ENCODE data around the gene DISP2.

DISP2 gene

GRCh38 chr15:40345225-40345866 lies 12.7 kb upstream of the DISP2 start:
- no peak for DNase-seq

DNA sequence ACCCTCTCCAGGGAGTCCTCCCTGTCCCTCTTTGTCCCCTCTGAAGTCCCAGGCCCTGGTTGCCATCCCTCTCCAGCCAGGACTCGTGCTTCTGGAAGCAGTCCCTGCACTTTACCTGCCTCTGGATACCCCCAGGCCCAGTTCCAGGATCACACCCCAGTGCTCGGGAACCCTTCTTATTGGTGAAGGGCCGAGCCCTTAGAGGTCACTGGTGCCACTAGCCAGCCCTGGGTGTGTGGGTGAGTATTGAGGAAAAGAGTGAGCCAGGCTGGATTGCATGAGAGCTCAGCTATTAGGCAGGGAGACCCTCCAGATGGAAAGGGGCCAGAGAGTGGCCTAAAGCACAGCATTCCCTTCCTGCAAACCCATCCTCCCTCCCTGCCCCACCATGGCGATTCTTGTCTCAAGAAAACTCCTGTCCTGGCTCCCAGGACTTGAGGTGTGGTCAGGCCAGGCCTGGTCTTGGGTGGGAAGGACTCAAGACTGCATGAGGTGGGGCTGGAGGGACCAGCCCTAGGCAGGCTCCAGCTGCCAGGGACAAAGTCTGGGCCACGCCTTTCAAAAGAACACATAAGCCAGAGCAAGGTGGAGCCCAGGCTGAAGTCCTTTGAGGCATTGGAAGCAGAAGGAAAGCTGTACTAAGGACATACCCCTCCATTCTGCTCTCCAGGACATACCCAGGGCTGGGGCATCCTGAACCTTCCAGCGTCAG lies 12.0 kb upstream of the DISP2 start:
- no peak for DNase-seq

DNA sequence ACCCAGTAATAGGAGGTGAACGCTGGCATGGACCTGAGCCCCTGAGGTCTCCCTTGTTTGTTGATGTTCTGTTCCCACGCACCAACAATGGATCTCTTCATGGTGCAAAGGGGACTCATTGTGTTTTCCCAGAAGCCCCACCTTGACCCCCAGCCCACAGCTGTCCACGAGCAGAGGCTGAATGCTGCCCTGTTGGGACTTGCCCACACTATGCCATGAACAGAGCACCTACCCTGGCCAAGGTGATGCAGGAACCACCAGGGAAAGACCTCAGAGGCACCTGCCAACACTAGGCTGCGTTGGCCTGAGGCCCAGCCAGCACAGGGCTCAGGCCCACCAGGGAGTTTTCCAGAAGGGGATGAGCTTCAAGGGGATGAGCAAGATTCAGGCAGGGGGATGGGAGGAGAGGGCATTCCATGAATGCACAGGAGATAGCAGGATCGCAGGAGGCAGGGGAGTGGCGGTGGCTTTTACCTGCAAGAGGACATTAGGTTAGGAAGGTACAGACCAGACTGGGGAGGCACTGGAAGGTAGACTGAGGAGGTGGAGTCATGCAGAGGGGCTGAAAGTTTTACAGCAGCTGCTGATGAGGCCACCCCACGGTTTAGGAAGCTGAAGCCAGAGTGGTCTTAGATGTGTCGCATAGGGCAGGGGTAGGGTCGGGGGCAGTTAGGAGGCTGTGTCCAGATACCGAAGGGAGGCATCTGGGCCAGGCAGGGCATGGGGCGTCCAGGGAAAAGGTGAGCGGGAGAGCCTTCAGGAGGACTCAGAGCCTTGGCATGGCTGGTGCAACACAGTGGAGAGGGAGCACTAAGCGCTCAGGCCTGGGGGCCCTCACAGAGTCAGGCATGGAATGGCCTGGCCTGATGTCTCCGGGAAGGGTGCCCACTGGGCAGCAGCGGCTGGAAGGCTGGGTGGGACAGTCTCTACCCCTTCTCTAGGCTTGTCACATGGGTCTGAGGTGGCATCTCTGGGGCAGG lies 11.2 kb upstream of the DISP2 start:
- DNase-seq: no peak

- DNase-seq: no peak
Observed at GRCh38 chr15:40347559-40348473, 10.2 kb upstream of the DISP2 start.

DNA sequence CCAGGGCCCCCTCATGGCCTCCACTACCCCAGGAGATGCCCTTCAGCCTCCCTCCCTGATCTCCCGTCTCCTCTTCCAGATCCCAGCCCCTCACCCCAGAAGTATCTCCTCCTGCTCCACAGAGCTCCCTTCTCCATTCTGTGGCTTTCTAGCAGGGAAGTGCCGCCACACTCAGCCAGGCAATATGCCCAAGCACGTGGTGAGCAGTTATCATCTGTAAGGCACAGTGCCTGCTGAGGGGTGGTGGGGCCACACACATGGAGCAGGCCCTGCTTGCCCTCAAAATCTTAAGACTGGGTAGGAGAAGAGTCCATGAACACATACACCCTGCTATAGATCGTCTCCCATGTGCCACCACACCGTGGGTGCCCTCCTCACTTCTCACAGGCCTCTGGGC lies 9.5 kb upstream of the DISP2 start:
- no peak for DNase-seq

- no peak for DNase-seq
Observed at GRCh38 chr15:40349163-40349562, 8.9 kb upstream of the DISP2 start.

DNA sequence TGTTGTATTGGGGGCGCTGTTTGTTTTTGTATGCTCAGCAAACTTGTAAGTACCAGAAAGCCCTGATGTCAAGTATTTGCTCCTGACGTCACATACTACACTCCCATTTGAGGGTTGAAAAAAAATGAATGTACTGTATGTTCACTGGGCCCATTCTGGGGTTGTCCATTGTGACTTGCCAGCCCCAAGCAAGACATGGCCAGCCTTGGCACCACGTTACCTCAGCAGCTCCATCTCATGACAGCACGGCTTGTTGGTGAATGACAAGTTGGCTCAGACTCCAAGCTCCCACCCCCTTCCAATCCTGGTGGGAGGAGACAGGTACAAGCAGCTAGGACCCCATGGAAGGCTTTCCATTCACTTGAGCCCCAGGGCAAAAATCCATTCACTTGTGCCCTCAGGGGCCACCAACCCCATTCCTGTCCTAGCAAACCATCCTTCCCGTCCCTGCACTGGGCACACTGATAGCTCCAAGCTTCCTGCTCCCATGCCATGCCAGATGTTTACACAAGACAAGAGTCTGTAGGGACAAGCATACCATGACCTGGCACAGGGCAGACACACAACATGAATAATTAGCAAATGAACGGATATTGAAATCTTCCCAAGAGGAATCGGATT lies 5.6 kb upstream of the DISP2 start:
- DNase-seq: no peak

GRCh38 chr15:40353697-40354096 lies 4.3 kb upstream of the DISP2 start:
- no peak for DNase-seq

GRCh38 chr15:40354408-40355171 lies 3.4 kb upstream of the DISP2 start:
- DNase-seq: no peak

GRCh38 chr15:40355976-40356585 lies 1.9 kb upstream of the DISP2 start:
- DNase-seq: no peak

DNA sequence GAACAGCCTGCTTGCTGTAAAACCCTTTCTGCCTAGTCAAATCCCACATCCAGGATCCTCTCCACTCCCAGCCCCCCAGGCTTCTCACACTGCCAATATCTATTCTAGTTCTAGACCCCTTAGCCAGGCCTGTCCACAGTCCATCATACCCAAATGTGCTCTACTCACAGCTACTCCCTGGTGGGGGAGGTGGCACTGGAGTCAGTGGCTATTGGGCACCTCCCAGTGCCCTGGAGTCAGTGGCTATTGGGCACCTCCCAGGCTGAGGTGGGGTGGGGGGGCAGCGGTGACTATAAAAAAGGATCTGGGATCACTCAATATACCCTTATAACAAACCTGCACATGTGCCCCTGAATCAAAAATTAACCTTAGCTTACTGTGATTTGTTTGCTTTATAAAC lies 773 bp upstream of the DISP2 start:
- no peak for DNase-seq

GRCh38 chr15:40358471-40359353 lies 693 bp downstream of the DISP2 start:
- DNase-seq: no peak

DNA sequence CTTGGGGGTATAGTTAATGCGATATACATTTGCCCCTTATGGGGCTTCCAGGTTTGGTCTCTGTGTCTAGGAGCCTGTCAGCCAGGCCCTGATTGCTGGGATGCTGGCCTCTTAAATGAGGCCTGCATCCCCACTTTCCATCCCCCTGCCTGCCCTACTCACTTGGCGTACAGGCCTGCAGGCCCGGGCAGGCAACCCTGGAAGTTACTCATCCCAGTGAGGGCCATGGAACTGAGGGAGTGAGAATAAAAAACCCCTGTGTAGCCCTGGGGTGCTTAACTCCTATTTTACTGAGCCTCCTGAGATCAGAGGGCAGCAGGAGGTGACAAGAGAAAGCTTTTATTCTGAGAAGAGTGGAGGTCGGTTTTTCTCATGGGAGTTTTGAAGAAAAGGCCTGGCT lies 2.0 kb downstream of the DISP2 start:
- DNase-seq: no peak

DNA sequence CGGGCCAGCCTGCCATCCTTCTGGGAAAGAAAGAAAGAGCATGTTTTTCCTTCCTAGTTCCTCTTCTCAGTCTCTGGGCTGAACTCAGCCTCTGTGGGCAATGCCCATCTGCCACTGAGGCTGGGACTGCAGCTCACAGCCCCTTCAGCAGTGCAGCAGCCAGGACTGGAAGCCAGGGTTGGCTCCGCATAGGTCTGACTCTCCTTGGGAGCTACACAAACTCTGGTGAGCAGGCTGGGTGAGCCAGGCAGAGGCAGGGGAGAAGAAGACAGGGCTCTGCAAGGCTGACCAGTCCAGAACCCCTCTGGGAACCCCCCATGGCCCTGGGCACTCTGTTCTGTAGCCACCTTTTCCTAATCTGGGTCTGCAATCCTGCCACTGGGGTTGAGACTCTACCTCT lies 3.6 kb downstream of the DISP2 start:
- no peak for DNase-seq

DNA sequence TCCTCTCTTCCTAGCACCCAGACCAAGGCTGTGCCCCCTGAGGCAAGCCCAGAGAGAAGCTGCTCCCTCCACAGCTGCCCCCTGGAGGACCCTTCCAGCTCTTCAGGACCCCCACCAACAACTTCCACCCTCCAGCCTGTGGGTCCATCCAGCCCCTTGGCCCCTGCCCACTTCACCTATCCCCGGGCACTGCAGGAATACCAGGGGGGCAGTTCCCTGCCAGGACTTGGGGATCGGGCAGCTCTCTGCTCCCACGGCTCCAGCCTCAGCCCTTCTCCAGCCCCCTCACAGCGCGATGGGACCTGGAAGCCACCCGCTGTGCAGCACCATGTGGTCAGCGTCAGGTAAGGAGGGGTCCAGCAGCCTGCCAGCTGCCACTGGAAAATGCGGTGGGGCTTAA lies 5.6 kb downstream of the DISP2 start:
- no peak for DNase-seq

DNA sequence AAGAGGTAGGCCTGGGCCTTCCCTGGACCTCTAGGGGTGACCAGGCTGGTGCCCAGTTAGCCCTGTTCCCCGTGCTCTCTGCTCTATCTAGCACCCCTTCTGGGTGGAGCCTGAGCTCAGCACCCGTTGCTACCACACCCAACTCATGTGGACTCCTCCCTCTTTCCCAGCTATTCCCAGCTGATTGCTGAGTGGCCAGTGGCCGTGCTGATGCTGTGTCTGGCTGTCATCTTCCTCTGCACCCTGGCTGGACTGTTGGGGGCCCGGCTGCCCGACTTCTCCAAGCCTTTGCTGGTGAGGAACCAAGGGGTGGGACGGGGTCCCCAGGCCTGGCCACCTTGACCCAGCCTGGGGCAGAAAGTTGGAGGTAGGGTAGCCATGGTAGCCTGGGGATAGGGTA lies 6.2 kb downstream of the DISP2 start:
- no peak for DNase-seq

DNA sequence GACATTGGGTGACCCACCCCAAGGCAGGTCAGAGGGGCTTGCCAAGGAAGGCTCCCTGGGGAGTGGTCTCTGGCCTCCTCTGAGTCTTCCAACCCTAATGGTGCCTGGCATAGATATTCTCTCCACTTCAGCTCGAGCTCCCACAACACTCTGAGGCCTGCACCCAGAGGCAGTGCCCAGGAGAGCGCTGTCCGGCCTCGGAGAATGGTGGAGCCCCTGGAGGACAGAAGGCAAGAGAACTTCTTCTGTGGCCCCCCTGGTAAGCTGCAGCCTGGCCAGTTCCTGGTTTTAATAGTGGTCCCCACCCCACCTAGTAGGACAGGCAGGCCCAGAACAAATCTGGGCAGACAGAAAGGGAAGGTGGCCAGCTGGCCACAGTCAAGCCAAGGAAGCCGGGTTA lies 7.0 kb downstream of the DISP2 start:
- no peak for DNase-seq

GRCh38 chr15:40365624-40366456 lies 7.8 kb downstream of the DISP2 start:
- DNase-seq: no peak

Measured in NCI-H1436 treated with DMSO at 0.1 percent for 48 hours (cell line).